HCT116 (cell line): Measurements from ENCODE around the gene SHROOM1.
A peak's percentile ranks its signal among the peaks of the same experiment; 100 is the strongest.

Experiments
- CBX3 ChIP-seq: IDR thresholded peaks from 2 replicates; pipeline ENCODE4 v1.6.1; 2012; ENCODE audit warnings: low read depth
- CTCF ChIP-seq, 3 experiments: fragments of 200-600 bp in 1 of 3; sonication (generic) in 1 of 3; IDR thresholded peaks in 2 of 3; conservative IDR thresholded peaks in 1 of 3; 2 replicates each; pipeline ENCODE4 v1.5.1; 2012 to 2017; ENCODE audit warnings: low read depth in 2 of 3, low read length in 2 of 3, antibody characterized with exemption in 1 of 3, borderline replicate concordance in 1 of 3, control low read depth in 1 of 3, mild to moderate bottlenecking in 1 of 3, mixed read lengths in 1 of 3, mixed run types in 1 of 3, moderate library complexity in 1 of 3; ENCODE audit not compliant: insufficient read depth in 1 of 3
- EGR1 ChIP-seq: IDR thresholded peaks from 2 replicates; pipeline ENCODE4 v1.6.1; 2012; ENCODE audit warnings: low read depth
- EZH2 ChIP-seq: fragments of 200-600 bp; sonication (generic); IDR thresholded peaks from 2 replicates; pipeline ENCODE4 v1.6.1; 2017; ENCODE audit warnings: antibody characterized with exemption, mixed run types
- EZH2phosphoT487 ChIP-seq: fragments of 200-600 bp; IDR thresholded peaks from 2 replicates; pipeline ENCODE4 v1.6.1; 2018; ENCODE audit warnings: antibody characterized with exemption, borderline replicate concordance
- JUND ChIP-seq: IDR thresholded peaks from 2 replicates; pipeline ENCODE4 v1.6.1; 2012
- POLR2AphosphoS5 ChIP-seq: IDR thresholded peaks from 2 replicates; pipeline ENCODE4 v1.6.1; 2011; ENCODE audit warnings: mild to moderate bottlenecking, low read depth, low read length, moderate library complexity
- SIN3A ChIP-seq: IDR thresholded peaks from 2 replicates; pipeline ENCODE4 v1.6.1; 2012; ENCODE audit warnings: low read depth
- SP1 ChIP-seq: IDR thresholded peaks from 2 replicates; pipeline ENCODE4 v1.6.1; 2012; ENCODE audit warnings: low read depth
- YY1 ChIP-seq: IDR thresholded peaks from 2 replicates; pipeline ENCODE4 v1.6.1; 2011; ENCODE audit warnings: low read length, low read depth, moderate library complexity, mild to moderate bottlenecking; ENCODE audit not compliant: insufficient replicate concordance; ENCODE audit errors: extremely low read depth
- ZFX ChIP-seq: fragments of 450-650 bp; IDR thresholded peaks from 2 replicates; pipeline ENCODE4 v1.6.1; 2017

GRCh38 chr5:132802044-132802684, 28.3 kb downstream of the SHROOM1 start:
- TF ChIP-seq POLR2AphosphoS5 (no peak), JUND (no peak), ZFX (no peak), CTCF (IDR thresholded peaks at IDR 0.05 in 2 of 3, conservative IDR thresholded peaks at IDR 0.05 in 1 of 3; ENCODE audit: borderline replicate concordance in 1 of 3, insufficient read depth in 1 of 3, low read depth in 2 of 3, low read length in 2 of 3) (peak; percentile 15 to 51 (median 33); a peak in 3 of 6 replicates), SP1 (no peak), YY1 (no peak), EGR1 (no peak), SIN3A (no peak), EZH2 (no peak), EZH2phosphoT487 (no peak), CBX3 (no peak)
